GM23338 (cell line): ENCODE results near the gene CASQ2. TPM values are rescaled to one million over a fixed set of nuclear protein-coding genes. Genes with fewer than 3 reads are reported as not detected.

Experiments used
- ATAC-seq: fragments of 200-7000 bp; cut with Tn5 transposase; 3 replicates; pipeline ENCODE4 v1.9.1; 2020
- DNase-seq: peaks from one replicate; pipeline ENCODE4 v3.0.0-alpha.2; 2015; ENCODE audit warnings: low spot score
- H2AFZ ChIP-seq: fragments of 200-600 bp; sonication (generic); 2 replicates; pipeline ENCODE4 v1.8.0; 2016; ENCODE audit warnings: antibody characterized with exemption, mild to moderate bottlenecking, moderate library complexity
- H3F3A ChIP-seq: fragments of 200-600 bp; sonication (generic); replicated peaks from 2 replicates; pipeline ENCODE4 v1.8.0; 2017; ENCODE audit warnings: antibody characterized with exemption, mixed run types, low read depth
- H3K27ac ChIP-seq: fragments of 200-600 bp; sonication (generic); 2 replicates; pipeline ENCODE4 v1.6.1; 2016; ENCODE audit warnings: low read depth
- H3K27me3 ChIP-seq: fragments of 200-600 bp; sonication (generic); 2 replicates; pipeline ENCODE4 v1.8.0; 2016; ENCODE audit warnings: mild to moderate bottlenecking, mixed run types, moderate library complexity; ENCODE audit not compliant: insufficient read depth
- H3K36me3 ChIP-seq: fragments of 200-600 bp; sonication (generic); 2 replicates; pipeline ENCODE4 v1.8.0; 2016; ENCODE audit warnings: mild to moderate bottlenecking; ENCODE audit not compliant: insufficient read depth
- H3K4me1 ChIP-seq: fragments of 200-600 bp; sonication (generic); 2 replicates; pipeline ENCODE4 v1.8.0; 2016; ENCODE audit warnings: mild to moderate bottlenecking, moderate library complexity; ENCODE audit not compliant: insufficient read depth
- H3K4me2 ChIP-seq: fragments of 200-600 bp; sonication (generic); 2 replicates; pipeline ENCODE4 v1.7.1; 2017; ENCODE audit warnings: mixed run types
- H3K4me3 ChIP-seq: fragments of 200-600 bp; sonication (generic); 2 replicates; pipeline ENCODE4 v1.6.1; 2016; ENCODE audit warnings: mixed run types
- H3K79me2 ChIP-seq: fragments of 200-600 bp; sonication (generic); replicated peaks from 2 replicates; pipeline ENCODE4 v1.8.0; 2017; ENCODE audit warnings: mild to moderate bottlenecking; ENCODE audit not compliant: insufficient read depth
- H3K9me2 ChIP-seq: fragments of 200-600 bp; sonication (generic); 2 replicates; pipeline ENCODE4 v1.8.0; 2017; ENCODE audit not compliant: insufficient read depth
- H4K20me1 ChIP-seq: fragments of 200-600 bp; sonication (generic); replicated peaks from 2 replicates; pipeline ENCODE4 v1.8.0; 2017; ENCODE audit warnings: mild to moderate bottlenecking; ENCODE audit not compliant: insufficient read depth
- H3K27ac Mint-ChIP-seq: 2 replicates; pipeline ENCODE4 v1.8.0; 2020; ENCODE audit warnings: inconsistent platforms, mild to moderate bottlenecking, moderate library complexity, mixed read lengths
- H3K27me3 Mint-ChIP-seq: 3 replicates; pipeline ENCODE4 v1.8.0; 2022; ENCODE audit warnings: low read depth, mild to moderate bottlenecking, moderate library complexity, mixed read lengths, inconsistent platforms; ENCODE audit not compliant: insufficient read depth, poor library complexity
- H3K36me3 Mint-ChIP-seq: 3 replicates; pipeline ENCODE4 v1.8.0; 2021; ENCODE audit warnings: low read depth, mild to moderate bottlenecking, inconsistent platforms, moderate library complexity, mixed read lengths
- H3K4me1 Mint-ChIP-seq: 3 replicates; pipeline ENCODE4 v1.8.0; 2020; ENCODE audit warnings: mild to moderate bottlenecking, inconsistent platforms, mixed read lengths
- H3K4me3 Mint-ChIP-seq: 3 replicates; pipeline ENCODE4 v1.8.0; 2021; ENCODE audit warnings: moderate library complexity, mild to moderate bottlenecking, inconsistent platforms, mixed read lengths
- H3K9me3 Mint-ChIP-seq: 3 replicates; pipeline ENCODE4 v1.8.0; 2020; ENCODE audit warnings: moderate library complexity, mild to moderate bottlenecking, inconsistent platforms, mixed read lengths
- CTCF ChIP-seq, 2 experiments: fragments of 200-600 bp in 1 of 2; sonication (generic) in 1 of 2; conservative IDR thresholded peaks; 2 replicates each; pipeline versions ENCODE4 v1.5.1 to v1.6.1; 2016 to 2017; ENCODE audit warnings: antibody characterized with exemption in 2 of 2, low read depth in 2 of 2, mild to moderate bottlenecking in 2 of 2, moderate library complexity in 1 of 2
- NANOG ChIP-seq: IDR thresholded peaks from 2 replicates; pipeline ENCODE4 v1.6.1; 2016; ENCODE audit warnings: antibody characterized with exemption, borderline replicate concordance
- STAT1 ChIP-seq: IDR thresholded peaks from one replicate; pipeline ENCODE4 v1.6.1; 2016; ENCODE audit warnings: antibody characterized with exemption; ENCODE audit not compliant: unreplicated experiment
- ZNF114 ChIP-seq: fragments of 250-450 bp; sonication (Bioruptor Pico); IDR thresholded peaks from 2 replicates; pipeline ENCODE4 v1.5.0; 2020; ENCODE audit warnings: mild to moderate bottlenecking, moderate library complexity
- ZNF331 ChIP-seq: fragments of 250-450 bp; sonication (Bioruptor Pico); IDR thresholded peaks from 2 replicates; pipeline ENCODE4 v1.5.0; 2020; ENCODE audit warnings: low read depth, mild to moderate bottlenecking, moderate library complexity
- polyA plus RNA-seq: library from polyadenylated mRNA; unstranded; fragments of >200 nt; fragmentation: Nextera tagmentation; extraction: Ambion mirVana; gene quantifications from 2 replicates; pipeline ENCODE4 v1.2.1, GENCODE V29; 2016
- total RNA-seq: library from RNA; depleted of rRNA; stranded (reverse); fragments of >200 nt; shearing (Covaris generic); gene quantifications from 2 replicates; pipeline ENCODE4 v1.2.3, GENCODE V29; 2014
- TF ChIP-seq, protein P1 (sequence below): IDR thresholded peaks from one replicate; pipeline ENCODE4 v1.6.1; 2018; ENCODE audit warnings: antibody characterized with exemption; ENCODE audit not compliant: unreplicated experiment
- TF ChIP-seq, protein P2 (sequence below): IDR thresholded peaks from 2 replicates; pipeline ENCODE4 v1.6.1; 2016; ENCODE audit warnings: antibody characterized with exemption

The CASQ2 gene
- total and polyA plus RNA-seq, 2 experiments from 2014 or later = not detected

DNA sequence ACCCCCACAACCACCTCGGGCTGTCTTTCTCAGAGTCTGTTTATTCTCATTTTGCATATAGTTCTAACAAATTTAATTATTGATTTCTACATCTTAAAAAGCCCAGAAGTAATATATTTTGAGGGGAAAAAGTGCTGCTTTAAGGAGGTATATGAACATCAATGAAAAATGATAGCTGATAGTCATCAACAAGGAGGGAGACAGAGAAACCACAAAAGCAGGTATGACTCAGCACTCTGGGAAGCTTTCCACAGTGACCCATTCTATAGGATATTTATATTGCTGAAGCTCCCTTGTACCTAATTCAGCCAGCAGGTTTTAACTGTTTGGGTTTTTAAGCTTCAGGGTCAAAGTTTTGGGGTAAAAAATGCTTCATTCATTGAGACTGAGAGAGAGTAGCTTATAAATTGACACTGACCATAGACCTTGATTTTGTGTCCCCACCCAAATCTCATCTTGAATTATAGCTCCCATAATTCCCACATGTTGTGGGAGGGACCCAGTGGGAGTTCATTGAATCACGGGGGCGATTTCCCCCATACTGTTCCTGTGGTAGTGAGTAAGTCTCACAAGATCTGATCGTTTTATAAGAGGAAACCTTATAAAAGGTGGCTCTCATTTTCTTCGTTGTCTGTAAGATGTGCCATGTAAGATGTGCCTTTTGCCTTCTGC lies 99.4 kb downstream of the CASQ2 start:
- Mint-ChIP-seq H3K27me3 (no peaks in the 10 kb centered on the region), H3K4me1 (peaks cover 2% of the 10 kb centered on the region; the same call in 1 of the 3 replicates), H3K9me3 (no peaks in the 10 kb centered on the region), H3K36me3 (peaks cover 31% of the 10 kb centered on the region), H3K4me3 (no peak overlapping the region), H3K27ac (peak overlapping the region; percentile 96)
- Histone ChIP-seq H3K4me2 (no peak overlapping the region), H3K36me3 (0 out of 2 replicates have a peak, but pooled peaks cover under 1% of the 10 kb centered on the region), H3F3A (no peaks in the 10 kb centered on the region), H4K20me1 (no peaks in the 10 kb centered on the region), H3K79me2 (no peaks in the 10 kb centered on the region), H2AFZ (no peak overlapping the region), H3K27me3 (no peaks in the 10 kb centered on the region), H3K4me1 (no peaks in the 10 kb centered on the region), H3K4me3 (no peak overlapping the region), H3K9me2 (0 out of 2 replicates have a peak, but pooled peaks cover 4% of the 10 kb centered on the region), H3K27ac (no peak overlapping the region)
- no peak for TF ChIP-seq CTCF (conservative IDR thresholded peaks at IDR 0.05; ENCODE audit: low read depth in 2 of 2)
- no peak for TF ChIP-seq ZNF331
- TF ChIP-seq, protein P1, sequence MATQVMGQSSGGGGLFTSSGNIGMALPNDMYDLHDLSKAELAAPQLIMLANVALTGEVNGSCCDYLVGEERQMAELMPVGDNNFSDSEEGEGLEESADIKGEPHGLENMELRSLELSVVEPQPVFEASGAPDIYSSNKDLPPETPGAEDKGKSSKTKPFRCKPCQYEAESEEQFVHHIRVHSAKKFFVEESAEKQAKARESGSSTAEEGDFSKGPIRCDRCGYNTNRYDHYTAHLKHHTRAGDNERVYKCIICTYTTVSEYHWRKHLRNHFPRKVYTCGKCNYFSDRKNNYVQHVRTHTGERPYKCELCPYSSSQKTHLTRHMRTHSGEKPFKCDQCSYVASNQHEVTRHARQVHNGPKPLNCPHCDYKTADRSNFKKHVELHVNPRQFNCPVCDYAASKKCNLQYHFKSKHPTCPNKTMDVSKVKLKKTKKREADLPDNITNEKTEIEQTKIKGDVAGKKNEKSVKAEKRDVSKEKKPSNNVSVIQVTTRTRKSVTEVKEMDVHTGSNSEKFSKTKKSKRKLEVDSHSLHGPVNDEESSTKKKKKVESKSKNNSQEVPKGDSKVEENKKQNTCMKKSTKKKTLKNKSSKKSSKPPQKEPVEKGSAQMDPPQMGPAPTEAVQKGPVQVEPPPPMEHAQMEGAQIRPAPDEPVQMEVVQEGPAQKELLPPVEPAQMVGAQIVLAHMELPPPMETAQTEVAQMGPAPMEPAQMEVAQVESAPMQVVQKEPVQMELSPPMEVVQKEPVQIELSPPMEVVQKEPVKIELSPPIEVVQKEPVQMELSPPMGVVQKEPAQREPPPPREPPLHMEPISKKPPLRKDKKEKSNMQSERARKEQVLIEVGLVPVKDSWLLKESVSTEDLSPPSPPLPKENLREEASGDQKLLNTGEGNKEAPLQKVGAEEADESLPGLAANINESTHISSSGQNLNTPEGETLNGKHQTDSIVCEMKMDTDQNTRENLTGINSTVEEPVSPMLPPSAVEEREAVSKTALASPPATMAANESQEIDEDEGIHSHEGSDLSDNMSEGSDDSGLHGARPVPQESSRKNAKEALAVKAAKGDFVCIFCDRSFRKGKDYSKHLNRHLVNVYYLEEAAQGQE = no peak
- no peak for TF ChIP-seq STAT1
- no peak for TF ChIP-seq NANOG
- TF ChIP-seq, protein P2, sequence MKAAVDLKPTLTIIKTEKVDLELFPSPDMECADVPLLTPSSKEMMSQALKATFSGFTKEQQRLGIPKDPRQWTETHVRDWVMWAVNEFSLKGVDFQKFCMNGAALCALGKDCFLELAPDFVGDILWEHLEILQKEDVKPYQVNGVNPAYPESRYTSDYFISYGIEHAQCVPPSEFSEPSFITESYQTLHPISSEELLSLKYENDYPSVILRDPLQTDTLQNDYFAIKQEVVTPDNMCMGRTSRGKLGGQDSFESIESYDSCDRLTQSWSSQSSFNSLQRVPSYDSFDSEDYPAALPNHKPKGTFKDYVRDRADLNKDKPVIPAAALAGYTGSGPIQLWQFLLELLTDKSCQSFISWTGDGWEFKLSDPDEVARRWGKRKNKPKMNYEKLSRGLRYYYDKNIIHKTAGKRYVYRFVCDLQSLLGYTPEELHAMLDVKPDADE = no peak
- DNase-seq = no peak
- ATAC-seq = no peak

DNA sequence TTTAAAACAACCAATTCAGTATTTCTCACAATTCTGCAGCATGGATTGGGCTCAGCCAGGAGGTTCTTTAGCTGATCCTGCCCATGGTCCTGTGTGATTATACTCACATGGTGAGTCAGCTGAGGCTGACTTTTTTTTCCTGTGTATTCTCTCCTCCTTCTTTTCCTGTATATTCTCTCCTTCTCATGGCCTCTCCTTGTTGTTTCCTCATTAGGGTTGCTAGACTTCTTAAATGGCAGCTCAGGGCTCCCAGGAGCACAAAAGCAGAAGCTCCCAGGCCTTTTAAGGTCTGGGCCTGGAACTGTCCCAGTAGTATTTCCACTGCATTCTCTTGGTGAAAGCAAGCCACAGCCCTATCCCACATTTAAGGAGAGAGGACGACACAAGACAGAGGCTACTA lies 99.9 kb downstream of the CASQ2 start:
- H2AFZ ChIP-seq = no peak overlapping the region
- H3K27me3 ChIP-seq = no peaks in the 10 kb centered on the region
- Mint-ChIP-seq H3K27me3 (no peaks in the 10 kb centered on the region), H3K4me3 (no peak overlapping the region), H3K9me3 (no peaks in the 10 kb centered on the region), H3K27ac (peak overlapping the region; percentile 96), H3K4me1 (peaks cover 2% of the 10 kb centered on the region; the same call in 1 of the 3 replicates), H3K36me3 (peaks cover 37% of the 10 kb centered on the region)
- DNase-seq (no peak), ATAC-seq (no peak)
- peaks cover 6% of the 10 kb centered on the region; the same call in 1 of the 2 replicates for H3K36me3 ChIP-seq
- H3K27ac ChIP-seq = no peak overlapping the region
- H3F3A ChIP-seq = no peaks in the 10 kb centered on the region
- no peak for TF ChIP-seq ZNF114 (CRISPR knock-in tag)
- peak; percentile 60 for TF ChIP-seq ZNF331
- no peak overlapping the region for H3K4me2 ChIP-seq
- no peaks in the 10 kb centered on the region for H4K20me1 ChIP-seq
- 0 out of 2 replicates have a peak, but pooled peaks cover 4% of the 10 kb centered on the region for H3K9me2 ChIP-seq
- H3K4me1 ChIP-seq = no peaks in the 10 kb centered on the region
- H3K79me2 ChIP-seq = no peaks in the 10 kb centered on the region
- H3K4me3 ChIP-seq = no peak overlapping the region
